Measurements from ENCODE around the gene NIN.

NIN gene

GRCh38 chr14:50830932-50831725, at the start of gene NIN:
Gene NIN (minus strand): TSS chr14:50831162. CDS start chr14:50822056, 9,106 bp downstream.
- peak; percentile 59 for DNase-seq (ENCODE audit: low read depth)

GRCh38 chr14:50875359-50876070, 44.6 kb upstream of the NIN start:
- DNase-seq (ENCODE audit: low read depth), result peak; percentile 18

- DNase-seq (ENCODE audit: low read depth), result no peak
Measured at GRCh38 chr14:50874757-50875156, 43.8 kb upstream of the NIN start.

GRCh38 chr14:50871914-50872732, 41.2 kb upstream of the NIN start, which contains the start of gene ABHD12B:
Gene ABHD12B (plus strand): TSS chr14:50872053. CDS start chr14:50872175, 122 bp downstream.
- no peak for DNase-seq (ENCODE audit: low read depth)

GRCh38 chr14:50871228-50871627, 40.3 kb upstream of the NIN start:
- no peak for DNase-seq (ENCODE audit: low read depth)

GRCh38 chr14:50865391-50866076, 34.6 kb upstream of the NIN start:
- DNase-seq (ENCODE audit: low read depth), result no peak

- no peak for DNase-seq (ENCODE audit: low read depth)
Measured at GRCh38 chr14:50864946-50865345, 34.0 kb upstream of the NIN start.

- DNase-seq (ENCODE audit: low read depth), result no peak
Measured at GRCh38 chr14:50864237-50864636, 33.3 kb upstream of the NIN start.

GRCh38 chr14:50862036-50862570, 31.1 kb upstream of the NIN start:
- DNase-seq (ENCODE audit: low read depth), result no peak

- DNase-seq (ENCODE audit: low read depth), result peak; percentile 76
Measured at GRCh38 chr14:50860478-50861086, 29.6 kb upstream of the NIN start.

GRCh38 chr14:50859296-50859624, 28.3 kb upstream of the NIN start:
- no peak for DNase-seq (ENCODE audit: low read depth)

- DNase-seq (ENCODE audit: low read depth), result no peak
Measured at GRCh38 chr14:50856660-50857059, 25.7 kb upstream of the NIN start.

- no peak for DNase-seq (ENCODE audit: low read depth)
Measured at GRCh38 chr14:50855558-50855957, 24.6 kb upstream of the NIN start.

GRCh38 chr14:50854521-50854920, 23.6 kb upstream of the NIN start:
- DNase-seq (ENCODE audit: low read depth), result no peak

GRCh38 chr14:50853891-50854290, 22.9 kb upstream of the NIN start:
- no peak for DNase-seq (ENCODE audit: low read depth)

- DNase-seq (ENCODE audit: low read depth), result no peak
Measured at GRCh38 chr14:50846226-50846880, 15.4 kb upstream of the NIN start.

- no peak for DNase-seq (ENCODE audit: low read depth)
Measured at GRCh38 chr14:50845166-50845565, 14.2 kb upstream of the NIN start.

GRCh38 chr14:50844391-50844790, 13.4 kb upstream of the NIN start:
- no peak for DNase-seq (ENCODE audit: low read depth)

- no peak for DNase-seq (ENCODE audit: low read depth)
Measured at GRCh38 chr14:50839691-50840090, 8.7 kb upstream of the NIN start.

- DNase-seq (ENCODE audit: low read depth), result no peak
Measured at GRCh38 chr14:50839048-50839447, 8.1 kb upstream of the NIN start.
